ENCODE data around the gene ENAH. TPM values are rescaled to one million over a fixed set of nuclear protein-coding genes. Genes with fewer than 3 reads are reported as not detected.
"Not testable (repeated sequence)": the region's sequence is repeated elsewhere in the genome, so short reads cannot be mapped to it uniquely, and the experiment has no call there.

The ENAH gene
- total RNA-seq, 2 donors from 2014 or later = 43.5 to 63.7 TPM

GRCh38 chr1:225697428-225697827 lies 44.5 kb upstream of the ENAH start:
- no peak for TF ChIP-seq CTCF (IDR thresholded peaks at IDR 0.05)
- Histone ChIP-seq H3K27me3 (no peaks in the 10 kb centered on the region), H3K36me3 (no peaks in the 10 kb centered on the region), H3K4me3 (no peak overlapping the region), H3K4me1 (no peaks in the 10 kb centered on the region), H3K9ac (ENCODE audit: low read depth in 2 of 2, low read length in 2 of 2) (no peak overlapping the region), H3K9me3 (no peaks in the 10 kb centered on the region), H3K27ac (no peak overlapping the region)
- DNase-seq = no peak
- intact Hi-C loops (cut with DNase I) = no loop called here

GRCh38 chr1:225695578-225696337 lies 42.8 kb upstream of the ENAH start:
- DNase-seq = no peak

GRCh38 chr1:225694151-225694603 lies 41.3 kb upstream of the ENAH start:
- H3K27me3 ChIP-seq = no peaks in the 10 kb centered on the region
- H3K27ac ChIP-seq = no peak overlapping the region
- no peaks in the 10 kb centered on the region for H3K36me3 ChIP-seq
- no peak overlapping the region for H3K4me3 ChIP-seq
- H3K9ac ChIP-seq (ENCODE audit: low read depth in 2 of 2, low read length in 2 of 2) = no peak overlapping the region
- no peak for TF ChIP-seq CTCF (IDR thresholded peaks at IDR 0.05)
- DNase-seq = peak; percentile 53
- no peaks in the 10 kb centered on the region for H3K4me1 ChIP-seq
- intact Hi-C loops (cut with DNase I) = no loop called here
- no peaks in the 10 kb centered on the region for H3K9me3 ChIP-seq

More at GRCh38 chr1:225695578-225696337, 42.8 kb upstream of the ENAH start:
- Histone ChIP-seq H3K36me3 (no peaks in the 10 kb centered on the region), H3K27me3 (no peaks in the 10 kb centered on the region), H3K27ac (no peak overlapping the region), H3K9ac (ENCODE audit: low read depth in 2 of 2, low read length in 2 of 2) (no peak overlapping the region), H3K4me3 (no peak overlapping the region), H3K4me1 (no peaks in the 10 kb centered on the region), H3K9me3 (no peaks in the 10 kb centered on the region)
- no peak for TF ChIP-seq CTCF (IDR thresholded peaks at IDR 0.05)
- intact Hi-C loops (cut with DNase I) = no loop called here

GRCh38 chr1:225693697-225694096 lies 40.8 kb upstream of the ENAH start:
- H3K9me3 ChIP-seq; H3K36me3 ChIP-seq; DNase-seq; H3K27ac ChIP-seq; H3K4me1 ChIP-seq; intact Hi-C loops (cut with DNase I); H3K4me3 ChIP-seq; H3K9ac ChIP-seq (ENCODE audit: low read depth in 2 of 2, low read length in 2 of 2); H3K27me3 ChIP-seq: not testable (repeated sequence)

- no peaks in the 10 kb centered on the region for H3K9me3 ChIP-seq
- H3K27ac ChIP-seq = no peak overlapping the region
- no peaks in the 10 kb centered on the region for H3K36me3 ChIP-seq
- no peak for TF ChIP-seq CTCF (IDR thresholded peaks at IDR 0.05)
- no peaks in the 10 kb centered on the region for H3K4me1 ChIP-seq
- DNase-seq = no peak
- no peak overlapping the region for H3K4me3 ChIP-seq
- intact Hi-C loops (cut with DNase I) = no loop called here
- H3K27me3 ChIP-seq = no peaks in the 10 kb centered on the region
- H3K9ac ChIP-seq (ENCODE audit: low read depth in 2 of 2, low read length in 2 of 2) = no peak overlapping the region
These were observed 40.3 kb upstream of the ENAH start for GRCh38 chr1:225693085-225693696.

- no peak for TF ChIP-seq CTCF (IDR thresholded peaks at IDR 0.05)
- Histone ChIP-seq H3K27ac (no peak overlapping the region), H3K4me1 (no peaks in the 10 kb centered on the region)
These were observed 39.6 kb upstream of the ENAH start for GRCh38 chr1:225692517-225692879.

More at GRCh38 chr1:225692517-225692879, 39.6 kb upstream of the ENAH start:
- Histone ChIP-seq H3K9me3 (no peaks in the 10 kb centered on the region), H3K27me3 (no peaks in the 10 kb centered on the region), H3K36me3 (no peaks in the 10 kb centered on the region), H3K4me3 (no peak overlapping the region), H3K9ac (ENCODE audit: low read depth in 2 of 2, low read length in 2 of 2) (no peak overlapping the region)
- intact Hi-C loops (cut with DNase I) = no loop called here
- no peak for DNase-seq

Data from colonic mucosa (tissue), 4 donors.